NCI-H2196 (cell line): ENCODE data around the gene UBE2D4.

Experiments used
- DNase-seq: peaks from one replicate; lab custom pipeline; 2025; ENCODE audit not compliant: unreplicated experiment; lab: John Stamatoyannopoulos, UW

The UBE2D4 gene

DNA sequence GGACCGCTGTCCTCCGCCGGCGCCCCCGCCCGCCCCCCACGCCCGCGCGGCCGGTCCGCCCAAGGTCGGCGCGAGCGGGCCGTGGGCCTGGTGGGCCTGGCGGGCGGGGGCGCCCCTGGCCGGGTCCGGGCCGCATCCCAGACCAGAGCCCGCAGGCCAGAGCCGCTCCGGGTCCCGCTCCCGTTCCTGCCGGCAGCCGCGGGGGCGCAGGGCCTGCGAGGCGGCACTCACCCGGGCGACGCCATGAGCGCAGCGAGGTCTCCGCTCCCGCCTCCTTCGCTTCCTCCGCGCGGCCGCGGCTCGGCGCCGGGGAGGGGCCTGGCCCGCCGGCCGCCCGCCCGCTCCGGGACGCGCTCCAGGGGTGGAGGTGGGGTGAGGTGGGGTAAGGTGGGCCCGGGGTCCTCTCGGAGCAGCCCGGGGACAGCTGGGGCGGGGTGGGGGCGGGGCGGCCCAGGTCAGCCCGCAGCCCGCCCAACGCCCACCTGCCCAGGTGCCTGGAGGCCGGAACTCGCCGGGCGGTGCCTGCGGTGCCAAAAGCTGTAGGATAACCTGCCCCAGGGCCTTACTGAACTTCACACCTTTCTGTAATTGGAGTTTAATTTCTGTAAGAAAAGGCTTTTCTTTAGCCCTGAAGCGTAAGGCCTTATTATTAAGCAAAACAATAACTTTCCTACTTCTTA, 19.8 kb upstream of the UBE2D4 start, which contains the start of gene URGCP:
URGCP (minus strand) TSS at position 266 of the 680 bp plus-strand sequence; CDS start at position 245, 21 bp downstream.
- DNase-seq: peak; percentile 48

DNA sequence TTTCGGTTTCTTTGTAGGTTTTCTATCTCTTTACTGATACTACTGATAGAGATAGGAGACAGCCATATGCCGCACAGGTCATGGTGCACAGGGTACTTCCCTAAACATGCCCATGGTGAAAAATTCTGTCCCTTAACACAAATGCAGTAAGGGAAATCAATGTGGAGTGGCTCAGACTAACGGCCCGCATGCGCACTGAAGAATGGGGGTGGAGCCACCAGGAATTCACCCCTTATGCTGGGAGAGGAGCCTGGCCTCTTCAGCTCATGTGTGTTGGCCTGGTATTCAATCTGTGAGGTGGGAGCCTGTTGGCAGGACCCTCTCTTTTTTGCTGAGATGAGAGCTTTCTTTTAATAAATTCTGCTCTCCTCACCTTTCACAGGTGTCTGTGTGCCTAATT, 11.4 kb upstream of the UBE2D4 start:
- DNase-seq: no peak

DNA sequence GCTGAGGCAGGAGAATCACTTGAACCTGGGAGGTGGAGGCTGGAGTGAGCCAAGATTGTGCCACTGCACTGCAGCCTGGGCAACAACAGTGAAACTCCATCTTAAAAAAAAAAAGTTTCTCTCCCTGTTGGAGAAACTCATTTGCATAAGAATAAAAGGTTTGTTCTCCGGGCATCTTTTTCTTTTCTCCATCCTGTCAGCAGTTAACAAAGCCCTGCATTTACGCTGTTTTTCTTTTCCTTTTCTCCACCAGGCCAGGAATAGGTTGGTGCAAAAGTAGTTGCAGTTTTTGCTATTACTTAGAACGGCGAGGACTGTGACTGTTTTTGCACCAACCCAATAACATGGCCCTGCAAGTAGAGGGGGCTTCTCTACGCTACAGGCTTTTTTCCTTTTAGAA, 10.3 kb upstream of the UBE2D4 start:
- no peak for DNase-seq

DNA sequence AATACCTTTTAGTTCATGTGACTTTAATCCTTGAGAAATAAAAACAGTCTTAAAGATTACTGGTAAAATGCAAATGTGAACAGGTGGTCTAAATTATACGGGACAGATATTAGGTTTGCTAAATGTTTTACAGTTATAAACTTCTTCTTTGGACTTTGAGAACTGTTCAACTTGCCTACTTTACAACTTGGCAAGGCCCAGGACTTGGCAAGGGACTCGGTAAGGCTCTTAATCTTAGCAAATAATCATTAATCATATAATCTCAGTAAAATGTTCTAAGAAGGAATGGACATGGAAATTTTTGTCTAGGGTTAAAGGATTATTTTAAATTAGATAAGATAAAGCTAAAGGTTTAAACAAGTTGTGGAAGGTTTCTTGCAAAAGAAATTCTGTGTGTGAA, 4.8 kb upstream of the UBE2D4 start:
- no peak for DNase-seq

DNA sequence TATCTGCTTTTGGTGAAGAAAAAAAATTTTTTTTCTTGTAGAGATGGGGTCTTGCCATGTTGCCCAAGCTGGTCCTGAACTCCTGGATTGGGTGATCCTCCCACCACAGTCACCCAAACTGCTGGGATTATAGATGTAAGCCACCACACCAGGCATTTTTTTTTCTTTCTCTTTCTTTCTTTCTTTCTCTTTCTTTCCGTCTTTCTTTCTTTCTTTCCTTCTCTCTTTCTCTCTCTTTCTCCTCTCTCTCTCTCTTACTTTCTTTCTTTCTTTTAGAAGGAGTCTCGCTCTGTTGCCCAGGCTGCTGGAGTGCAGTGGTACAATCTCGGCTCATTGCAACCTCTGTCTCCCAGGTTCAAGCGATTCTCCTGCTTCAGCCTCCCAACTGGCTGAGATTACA, 3.5 kb upstream of the UBE2D4 start:
- no peak for DNase-seq

DNA sequence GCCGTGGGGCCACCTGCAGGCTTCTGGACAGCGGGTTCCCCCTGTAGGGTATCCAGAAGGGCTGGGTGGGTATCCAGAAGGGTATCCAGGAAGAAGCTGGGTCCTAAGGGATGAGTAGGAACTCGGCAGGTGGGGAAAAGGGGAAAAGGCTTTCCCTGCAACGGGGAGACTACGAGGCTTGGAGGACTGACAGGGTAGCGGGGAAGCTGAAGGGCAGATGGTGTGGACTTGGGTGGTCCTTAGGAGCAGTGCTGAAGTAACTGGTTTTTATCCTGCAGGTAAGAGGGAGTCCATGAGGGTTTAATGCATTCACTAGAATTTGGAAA, 525 bp downstream of the UBE2D4 start:
- no peak for DNase-seq

DNA sequence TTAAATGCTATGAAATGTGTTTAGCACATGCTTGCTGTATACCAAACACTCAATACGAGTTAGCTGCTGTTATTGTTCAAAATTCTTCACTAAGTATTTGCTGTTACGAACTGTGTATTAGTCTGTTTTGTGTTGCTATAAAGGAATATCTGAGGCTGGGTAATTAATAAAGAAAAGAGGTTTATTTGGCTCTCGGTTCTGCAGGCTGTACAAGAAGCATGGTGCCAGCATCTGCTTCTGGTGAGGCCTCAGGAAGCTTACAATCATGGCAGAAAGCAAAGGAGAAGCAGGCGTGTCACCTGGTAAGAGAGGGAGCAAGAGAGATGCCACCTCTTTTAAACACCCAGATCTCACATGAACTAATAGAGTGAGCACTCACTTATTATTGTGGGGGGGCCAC, 1.6 kb downstream of the UBE2D4 start:
- DNase-seq: no peak

DNA sequence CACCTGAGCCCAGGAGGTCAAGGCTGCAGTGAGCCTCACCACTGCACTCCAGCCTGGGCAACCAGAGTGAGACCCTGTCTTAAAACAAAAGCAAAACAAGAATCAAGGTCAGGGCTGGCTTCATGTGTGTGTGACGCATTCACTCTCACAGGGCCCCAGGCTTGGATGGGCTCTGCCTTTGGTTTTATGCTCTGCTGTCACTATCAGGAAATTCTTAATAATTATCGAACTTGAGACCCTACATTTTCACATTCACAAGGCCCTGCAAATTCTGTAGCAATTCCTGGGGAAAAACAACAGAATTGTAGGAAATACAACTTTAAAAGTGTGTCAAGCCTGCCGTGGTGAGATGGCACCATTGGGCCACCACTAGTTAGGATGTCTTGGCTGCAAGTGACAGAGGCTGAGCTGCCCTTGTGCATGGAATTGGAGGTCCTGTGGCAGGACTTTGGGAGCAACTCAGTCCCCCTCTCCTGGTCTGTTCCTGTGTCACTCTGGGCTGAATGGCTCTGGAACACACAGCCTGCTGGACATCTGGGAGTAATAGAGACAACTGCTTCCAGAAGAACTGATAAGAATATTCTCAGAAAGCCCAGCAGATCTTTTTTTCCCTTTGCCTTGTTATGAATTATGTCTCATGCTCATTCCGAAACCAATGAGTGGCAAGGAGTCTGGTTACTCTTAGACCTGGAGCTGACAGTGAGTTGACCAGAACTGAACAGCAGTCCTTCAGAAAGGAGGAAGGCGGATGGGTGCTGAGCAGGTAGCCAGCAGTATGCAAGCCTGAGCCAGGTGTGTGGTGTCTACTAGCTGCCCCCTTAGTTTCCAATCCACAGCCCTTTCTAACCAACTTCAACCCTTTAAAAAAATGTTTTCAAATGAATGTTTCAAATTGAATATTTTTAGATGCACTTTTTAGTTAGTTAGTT, 3.6 kb downstream of the UBE2D4 start:
- DNase-seq: no peak

DNA sequence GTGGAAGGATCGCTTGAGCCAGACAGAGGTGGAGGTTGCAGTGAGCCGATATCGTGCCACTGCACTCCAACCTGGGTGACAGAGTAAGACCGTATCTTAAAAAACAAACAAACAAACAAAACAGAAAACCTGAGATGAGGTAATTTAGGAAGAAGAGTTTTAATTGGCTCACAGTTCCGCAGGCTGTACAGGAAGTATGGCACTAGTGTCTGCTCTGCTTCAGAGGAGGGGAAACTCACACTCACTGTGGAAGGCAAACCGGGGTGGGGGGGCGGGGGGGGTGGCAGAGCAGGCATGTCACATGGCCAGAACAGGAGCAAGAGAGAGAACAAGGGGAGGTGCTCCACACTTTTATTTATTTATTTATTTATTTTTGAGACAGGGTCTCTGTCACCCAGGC, 5.1 kb downstream of the UBE2D4 start:
- no peak for DNase-seq

DNA sequence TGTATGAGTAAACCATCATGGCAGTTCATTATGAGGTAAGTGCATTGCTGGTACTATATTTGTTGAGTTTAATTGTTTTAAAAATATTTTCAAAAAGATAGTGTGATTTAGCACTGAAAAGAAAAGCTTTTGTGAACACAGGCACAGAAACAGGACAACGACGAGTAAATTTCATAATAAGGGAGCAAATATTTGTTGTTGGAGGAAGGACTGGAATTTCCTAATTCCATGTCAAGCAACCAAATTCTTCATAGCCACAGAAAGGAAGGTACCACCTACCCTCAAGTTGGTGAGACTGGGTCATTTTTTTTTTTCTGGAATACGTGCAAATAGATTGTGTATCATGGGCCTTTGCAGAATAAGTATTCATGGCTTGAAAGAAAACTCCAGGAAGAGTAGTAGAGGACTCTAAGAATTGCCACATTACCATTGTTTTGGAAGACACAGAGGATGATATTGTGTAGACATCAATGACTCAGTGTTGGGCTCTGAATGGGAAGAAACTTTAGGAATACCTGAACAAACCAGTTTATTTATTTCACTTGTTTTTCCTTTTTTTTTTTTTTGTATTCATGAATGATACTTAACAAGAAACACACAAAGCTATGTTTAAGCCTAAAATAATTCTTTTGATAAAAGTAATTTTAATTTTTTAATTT, 7.8 kb downstream of the UBE2D4 start:
- no peak for DNase-seq

DNA sequence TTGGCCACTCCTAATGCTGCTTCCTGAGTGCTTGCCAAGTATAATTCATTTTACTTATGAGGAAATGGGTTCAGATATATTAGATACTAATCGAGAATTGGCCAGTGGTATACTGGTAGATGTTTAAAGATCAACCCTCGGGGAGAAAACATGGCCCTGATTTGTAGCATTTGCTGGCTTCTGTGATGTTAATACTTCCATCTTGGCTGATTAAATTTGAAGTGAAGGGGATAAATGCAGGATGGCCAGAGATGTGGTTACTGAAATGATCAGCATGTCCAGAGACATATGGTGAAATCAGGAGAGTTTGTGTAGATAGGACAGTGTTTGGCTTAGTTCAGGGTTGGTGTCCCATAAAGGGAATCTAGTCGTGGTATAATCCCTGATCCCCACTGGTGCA, 11.2 kb downstream of the UBE2D4 start:
- DNase-seq: no peak

DNA sequence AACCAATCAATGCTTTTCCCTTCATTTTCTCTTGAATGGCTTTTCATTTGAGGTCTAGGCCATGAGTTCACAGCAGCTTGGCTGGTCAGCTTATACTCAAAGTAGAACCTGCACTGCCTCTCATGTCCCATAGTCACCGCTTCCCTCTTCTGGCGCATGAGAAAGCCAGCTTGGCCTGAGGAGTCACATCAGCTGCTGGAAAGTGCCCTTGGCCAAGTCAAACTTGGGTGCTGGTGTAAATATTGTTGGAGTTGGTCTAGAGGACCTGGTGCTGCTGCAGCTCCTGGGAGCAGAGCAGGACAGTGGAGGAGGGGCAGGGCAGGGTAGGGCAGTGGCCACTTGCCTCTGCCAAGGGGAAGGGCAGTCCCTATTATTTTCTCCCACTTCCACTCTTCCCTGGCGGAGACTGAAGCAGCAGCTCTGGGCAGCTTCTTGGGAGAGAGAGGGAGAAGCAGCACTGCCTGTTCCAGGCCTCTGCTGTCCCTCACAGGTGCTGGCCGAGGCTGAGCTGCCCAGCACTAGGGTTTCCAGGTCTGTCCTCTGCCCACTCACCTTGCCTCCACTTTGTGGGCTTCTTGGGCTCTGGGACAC, 12.8 kb downstream of the UBE2D4 start:
- no peak for DNase-seq

DNA sequence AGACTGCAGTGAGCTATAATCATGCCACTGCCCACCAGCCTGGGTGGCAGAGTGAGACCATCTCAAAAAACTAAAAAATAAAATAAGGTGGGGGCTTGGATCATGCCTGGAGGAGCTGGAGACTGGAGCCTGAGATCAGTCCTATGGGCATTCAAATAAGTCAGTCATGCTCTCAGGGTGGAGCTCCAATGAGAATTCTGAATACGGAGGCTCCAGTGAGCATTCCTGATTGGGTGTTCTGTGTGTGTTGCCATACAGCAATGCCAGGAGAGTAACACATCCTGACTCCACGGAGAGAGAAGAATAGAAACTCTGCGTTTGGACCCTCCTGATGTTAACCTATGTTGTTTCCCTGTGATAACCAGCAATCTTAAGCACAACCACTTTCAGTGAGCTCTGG, 16.0 kb downstream of the UBE2D4 start:
- no peak for DNase-seq

DNA sequence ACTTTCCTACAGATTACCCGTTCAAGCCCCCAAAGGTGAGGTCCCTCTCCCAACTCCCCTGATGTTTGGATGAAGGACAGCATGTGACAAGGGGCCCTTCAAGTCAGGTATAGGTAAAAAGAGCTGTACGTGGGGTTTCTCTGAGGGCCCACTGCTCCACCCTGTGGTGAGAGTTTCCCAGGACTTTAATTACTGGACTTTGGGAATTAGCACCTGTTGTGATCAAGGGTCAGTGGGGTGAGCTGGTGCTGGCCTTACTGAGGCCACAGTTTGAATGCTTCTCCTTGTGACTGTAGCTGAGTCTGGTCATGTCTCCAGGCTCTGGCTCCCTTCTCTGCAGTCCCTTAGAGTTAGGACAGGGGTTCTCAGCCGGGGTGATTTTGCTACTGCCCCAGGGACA, 16.8 kb downstream of the UBE2D4 start:
- DNase-seq: no peak

DNA sequence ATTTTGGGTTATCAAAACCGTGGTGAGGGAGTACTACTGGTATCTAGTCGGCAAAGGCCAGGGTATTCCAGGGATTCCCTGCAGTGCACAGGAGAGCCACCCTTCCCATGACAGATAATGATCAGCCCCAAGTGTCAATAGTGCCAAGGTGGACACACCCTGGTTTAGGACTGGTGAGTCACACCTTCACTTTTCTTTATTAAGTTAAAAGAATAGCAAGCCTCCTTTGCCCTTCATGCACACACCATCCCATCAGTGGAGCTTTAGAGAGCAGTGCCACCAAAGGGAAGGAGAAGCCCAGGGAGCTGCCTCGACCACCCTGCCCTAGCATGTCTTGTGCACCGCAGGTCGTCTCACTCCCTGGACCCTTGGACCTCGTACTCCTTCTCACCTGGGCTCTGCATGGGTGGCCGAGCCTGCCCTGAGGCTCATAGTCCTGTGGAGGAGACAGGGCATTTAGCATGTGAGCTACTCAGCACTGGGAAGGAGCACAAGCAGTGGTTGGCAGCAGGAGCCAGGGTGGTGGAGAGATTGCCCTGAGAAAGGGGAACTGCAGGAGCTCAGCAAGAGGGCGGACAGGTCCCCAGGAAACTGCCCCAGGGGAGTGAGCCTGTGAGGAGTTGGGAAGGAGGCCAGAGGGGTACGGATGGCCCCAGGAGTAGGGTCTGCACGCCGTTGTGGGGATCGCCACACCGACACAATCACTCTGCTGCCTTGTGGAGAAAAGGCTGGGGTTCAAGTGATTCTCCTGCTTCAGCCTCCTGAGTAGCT, 17.4 kb downstream of the UBE2D4 start:
- DNase-seq: no peak

DNA sequence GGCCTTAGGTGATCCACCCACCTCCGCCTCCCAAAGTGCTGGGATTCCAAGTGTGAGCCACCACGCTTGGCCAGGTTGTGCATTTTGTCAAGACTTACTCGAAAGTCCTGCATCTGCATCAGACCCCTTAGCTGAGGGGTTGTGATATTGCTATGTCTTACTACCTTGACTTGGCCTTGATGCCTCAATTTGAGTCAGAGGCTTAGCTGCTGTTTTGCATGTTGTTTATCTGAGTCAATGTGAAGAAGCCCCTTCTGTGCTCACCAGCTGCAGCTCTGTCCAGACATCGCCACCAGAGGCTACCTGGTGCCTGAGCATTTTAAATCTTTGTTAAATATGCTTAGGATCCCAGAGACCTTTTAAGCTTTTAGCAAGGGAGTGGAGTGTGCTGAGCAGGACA, 18.1 kb downstream of the UBE2D4 start:
- DNase-seq: no peak

DNA sequence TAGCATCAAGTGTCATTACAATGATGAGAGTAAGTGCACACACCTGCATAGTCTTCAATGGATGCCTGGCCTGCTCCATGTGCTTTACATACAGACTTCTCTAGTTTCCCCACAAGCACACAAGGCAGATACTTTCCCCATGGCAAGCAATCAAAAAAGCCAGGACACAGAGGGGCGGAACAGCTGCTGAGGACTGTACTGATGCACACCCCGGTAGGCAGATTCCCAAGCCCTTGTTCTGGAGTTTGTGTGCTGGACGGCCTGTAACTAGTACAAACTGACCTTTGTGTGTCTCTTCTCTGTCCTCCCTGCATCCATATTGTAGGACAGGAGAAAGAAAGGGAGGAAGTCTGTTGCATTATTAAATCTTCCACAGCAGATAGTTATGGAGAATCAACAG, 25.8 kb downstream of the UBE2D4 start:
- no peak for DNase-seq

DNA sequence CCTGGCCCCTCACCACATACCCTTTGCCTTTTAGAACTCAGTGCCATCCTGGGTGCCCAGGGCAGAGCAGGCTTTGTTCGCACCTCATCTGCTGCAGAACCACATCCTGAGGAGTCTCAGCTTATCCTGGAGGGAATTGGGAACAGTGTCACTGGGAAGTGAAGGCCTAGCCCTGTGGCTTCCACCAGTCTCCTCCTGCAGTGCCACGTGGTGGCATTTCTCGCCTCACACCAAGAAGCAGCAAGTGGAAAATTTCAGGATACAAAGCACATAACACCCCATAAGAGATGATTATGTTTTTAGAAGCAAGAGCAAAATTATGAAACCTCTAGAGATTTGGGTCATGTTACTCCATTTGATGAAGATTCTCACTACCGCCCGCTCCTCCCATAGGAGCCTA, 26.8 kb downstream of the UBE2D4 start:
- no peak for DNase-seq

DNA sequence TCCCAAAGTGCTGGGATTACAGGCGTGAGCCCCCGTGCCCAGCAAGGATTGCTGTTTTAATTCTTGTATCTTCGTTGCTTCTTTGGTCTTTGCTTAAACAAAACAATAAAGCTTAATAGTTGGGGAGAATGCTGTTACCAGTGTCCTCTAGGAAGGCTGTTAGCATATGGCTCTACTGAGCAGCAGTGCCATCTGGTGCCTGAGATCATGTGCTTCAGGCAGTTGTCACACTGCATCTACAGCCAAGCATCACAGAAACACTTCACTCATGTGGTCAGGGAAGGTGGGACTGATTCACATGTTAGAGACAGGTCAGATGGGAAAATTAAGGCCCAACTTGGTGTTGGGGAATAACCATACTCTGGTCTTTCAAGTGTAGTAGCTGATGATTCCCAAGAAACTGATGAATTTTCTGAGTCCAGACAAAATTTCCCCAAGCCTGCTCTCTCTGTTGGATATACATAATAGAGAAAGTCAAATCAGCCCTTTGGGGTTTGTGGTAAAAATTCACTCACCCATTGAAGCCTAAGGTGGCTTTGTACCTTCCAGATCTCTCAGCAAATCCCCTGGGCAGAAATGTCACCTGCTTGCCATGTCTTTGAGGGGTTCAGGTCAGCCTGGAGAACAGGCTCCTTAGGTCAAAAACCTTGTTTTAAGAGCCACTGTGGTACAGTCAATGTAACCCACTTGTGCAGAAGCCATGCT, 28.4 kb downstream of the UBE2D4 start:
- DNase-seq: peak; percentile 46

DNA sequence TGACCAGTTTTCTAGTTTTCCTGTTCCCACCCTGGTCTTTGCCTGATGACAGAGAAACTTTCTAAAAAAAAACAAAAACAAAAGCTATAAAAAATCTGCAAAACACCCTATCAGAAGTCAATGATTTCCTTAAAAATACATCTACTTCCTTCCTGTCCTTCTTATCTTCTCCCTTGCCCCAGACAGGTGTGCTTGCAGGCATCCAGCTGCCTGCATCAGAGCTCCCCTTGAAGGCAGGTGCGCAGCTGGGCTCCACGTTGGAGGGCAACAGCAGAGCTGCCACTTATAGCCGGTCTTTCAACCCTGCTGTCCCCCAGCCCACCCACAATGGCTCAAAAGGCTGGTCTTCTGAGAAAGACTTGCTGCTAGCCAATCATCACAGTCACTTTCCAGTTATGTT, 29.8 kb downstream of the UBE2D4 start:
- DNase-seq: no peak
